ENCODE results near the gene ARHGAP8. TPM values are rescaled to one million over a fixed set of nuclear protein-coding genes. Genes with fewer than 3 reads are reported as not detected.

Gene ARHGAP8
- total and polyA plus RNA-seq, 2 donors (not counting 3 experiments of a cell fraction or from before 2014, with no cell fraction given): not detected

GRCh38 chr22:44753189-44754042 is 1.0 kb downstream of the ARHGAP8 start:
- peaks cover 25 to 28% of the 10 kb centered on the region in 2 experiments for H3K27me3 ChIP-seq (ENCODE audit: control insufficient read depth in 2 of 2, insufficient read depth in 2 of 2, low read length in 2 of 2)
- H2AFZ ChIP-seq (ENCODE audit: low read depth, low read length): no peak overlapping the region
- H3K9me3 ChIP-seq (replicated peaks; ENCODE audit: control insufficient read depth, insufficient read depth, low read length): no peaks in the 10 kb centered on the region
- no peaks in the 10 kb centered on the region for H3K4me1 ChIP-seq (ENCODE audit: control insufficient read depth, extremely low read depth, insufficient read depth, low read length)
- H3K9me1 ChIP-seq (replicated peaks; ENCODE audit: control insufficient read depth, extremely low read depth, insufficient read depth, low read length): no peaks in the 10 kb centered on the region
- DNase-seq (ENCODE audit: low read depth, low spot score) (no peak), FAIRE-seq (no peak)
- H3K4me3 ChIP-seq (replicated peaks in 1 of 3; ENCODE audit: insufficient read depth in 1 of 3, low read depth in 1 of 3, low read length in 3 of 3): no peak overlapping the region
- CTCF ChIA-PET: no interaction called here
- POLR2A ChIA-PET: no interaction called here
- no peak overlapping the region for H3K4me2 ChIP-seq (ENCODE audit: insufficient read depth, low read length)
- no peak overlapping the region for H3K27ac ChIP-seq (ENCODE audit: insufficient read depth, low read depth, low read length)
- dilution Hi-C loops (cut with MboI; ENCODE audit: extremely low pct_ligation_motif_present, low sequenced_read_pairs): no loop called here
- no peaks in the 10 kb centered on the region for H4K20me1 ChIP-seq (replicated peaks; ENCODE audit: control insufficient read depth, extremely low read depth, insufficient read depth, low read length)
- no peaks in the 10 kb centered on the region for H3K36me3 ChIP-seq (ENCODE audit: control insufficient read depth in 2 of 2, extremely low read depth in 1 of 2, insufficient read depth in 2 of 2, low read length in 2 of 2)
- TF ChIP-seq MAX (IDR thresholded peaks at IDR 0.05; ENCODE audit: insufficient read depth, insufficient read length) (no peak), GATA2 (IDR thresholded peaks at IDR 0.05; ENCODE audit: insufficient read depth, insufficient read length, low read depth, low read length) (no peak), JUN (IDR thresholded peaks at IDR 0.05; ENCODE audit: borderline replicate concordance, insufficient read depth, insufficient read length, low read depth) (no peak), POLR2AphosphoS5 (IDR thresholded peaks at IDR 0.05; ENCODE audit: insufficient read depth, low read depth, low read length) (no peak), MYC (IDR thresholded peaks at IDR 0.05; ENCODE audit: low read depth, low read length) (no peak), CTCF (IDR thresholded peaks at IDR 0.05; ENCODE audit: extremely low read depth in 1 of 2, insufficient read depth in 1 of 2, low read depth in 1 of 2, low read length in 2 of 2) (no peak), POLR2A (IDR thresholded peaks at IDR 0.05; ENCODE audit: low read depth, low read length) (no peak), FOS (IDR thresholded peaks at IDR 0.05; ENCODE audit: borderline replicate concordance, insufficient read depth, low read length) (no peak), EZH2 (IDR thresholded peaks at IDR 0.05; ENCODE audit: borderline replicate concordance, low read depth, low read length, severe bottlenecking) (no peak)
- intact Hi-C loops (cut with micrococcal nuclease): no loop called here
- H3K9ac ChIP-seq (replicated peaks; ENCODE audit: extremely low read depth, insufficient read depth, low read length): no peak overlapping the region
- no TSS peak for BruUV-seq (replicated peaks)
- no peaks in the 10 kb centered on the region for H3K79me2 ChIP-seq (ENCODE audit: control insufficient read depth, insufficient read depth, low read length)
